ENCODE measurements around the gene CLASP1.

- TF ChIP-seq POLR2AphosphoS5 (IDR thresholded peaks at IDR 0.05; ENCODE audit: low read depth, low read length) (no peak), CTCF (IDR thresholded peaks at IDR 0.05) (no peak), TCF7L2 (IDR thresholded peaks at IDR 0.05; ENCODE audit: low read depth, low read length) (no peak), REST (IDR thresholded peaks at IDR 0.05; ENCODE audit: insufficient read depth in 1 of 2, low read depth in 2 of 2, low read length in 1 of 2) (no peak), SIN3A (IDR thresholded peaks at IDR 0.05; ENCODE audit: borderline replicate concordance, insufficient read depth, low read depth, low read length) (no peak)
Observed at GRCh38 chr2:121545913-121546312, 103.3 kb downstream of the CLASP1 start.
